ENCODE results near the gene SEC31A.
"Not testable (repeated sequence)": the region's sequence is repeated elsewhere in the genome, so short reads cannot be mapped to it uniquely, and the experiment has no call there.

The SEC31A gene

DNA sequence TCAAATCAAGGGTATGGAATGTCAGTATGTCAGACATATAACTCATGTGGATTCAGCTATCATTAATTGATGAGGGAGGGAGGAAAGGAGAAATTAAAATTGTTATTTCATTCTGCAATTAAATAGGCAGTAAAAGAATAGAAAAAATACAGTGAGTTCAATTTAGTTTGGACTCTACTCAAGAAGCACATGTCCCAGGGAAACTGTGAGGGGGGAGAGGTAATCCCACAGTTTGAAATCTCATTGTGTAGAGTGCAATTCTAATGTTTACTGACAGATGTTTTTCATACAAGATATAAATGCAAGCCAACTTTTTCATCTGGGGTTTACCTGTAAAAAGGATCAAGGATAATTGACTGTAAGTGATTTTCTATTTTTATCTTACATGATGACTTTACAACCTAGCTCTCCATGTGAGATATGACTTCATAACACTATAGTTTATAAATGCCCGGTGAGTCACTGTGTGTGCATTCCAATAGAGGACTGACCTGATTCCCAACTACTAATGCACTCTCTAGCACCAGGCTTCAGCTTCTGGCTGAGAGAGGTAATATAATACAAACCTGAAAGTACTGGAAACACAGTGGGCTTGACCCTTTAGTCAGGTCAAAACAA, 57.1 kb downstream of the SEC31A start:
- DNase-seq (ENCODE audit: low read depth): no peak

DNA sequence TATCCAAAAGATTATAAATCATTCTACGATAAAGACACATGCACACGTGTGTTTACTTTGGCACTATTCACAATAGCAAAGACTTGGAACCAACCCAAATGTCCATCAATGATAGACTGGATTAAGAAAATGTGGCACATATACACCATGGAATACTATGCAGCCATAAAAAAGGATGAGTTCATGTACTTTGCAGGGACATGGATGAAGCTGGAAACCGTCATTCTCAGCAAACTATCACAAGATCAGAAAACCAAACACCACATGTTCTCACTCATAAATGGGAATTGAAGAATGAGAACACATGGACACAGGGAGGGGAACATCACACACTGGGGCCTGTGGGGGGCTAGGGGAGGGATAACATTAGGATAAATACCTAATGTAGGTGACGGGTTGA, 57.9 kb downstream of the SEC31A start:
- not testable (repeated sequence) for DNase-seq (ENCODE audit: low read depth)

DNA sequence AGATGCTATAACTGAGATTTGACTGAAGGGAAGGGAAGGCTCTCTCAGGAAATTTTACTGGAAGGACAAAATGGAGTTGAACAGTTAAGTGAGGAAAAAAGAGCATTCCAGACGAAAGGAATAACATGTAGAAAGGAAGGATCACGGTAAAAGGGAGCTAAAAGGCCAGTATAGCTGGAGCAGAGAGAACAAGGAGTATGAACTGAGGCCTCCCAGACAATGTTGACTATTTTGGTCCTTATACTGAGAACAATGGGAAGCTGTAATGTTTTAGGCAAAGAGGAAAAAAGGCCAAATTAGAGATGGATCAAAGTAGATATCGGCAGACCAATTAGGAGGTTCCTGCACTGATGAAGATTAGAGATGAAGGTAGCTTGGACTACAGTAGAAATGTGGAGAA, 65.5 kb downstream of the SEC31A start:
- no peak for DNase-seq (ENCODE audit: low read depth)

DNA sequence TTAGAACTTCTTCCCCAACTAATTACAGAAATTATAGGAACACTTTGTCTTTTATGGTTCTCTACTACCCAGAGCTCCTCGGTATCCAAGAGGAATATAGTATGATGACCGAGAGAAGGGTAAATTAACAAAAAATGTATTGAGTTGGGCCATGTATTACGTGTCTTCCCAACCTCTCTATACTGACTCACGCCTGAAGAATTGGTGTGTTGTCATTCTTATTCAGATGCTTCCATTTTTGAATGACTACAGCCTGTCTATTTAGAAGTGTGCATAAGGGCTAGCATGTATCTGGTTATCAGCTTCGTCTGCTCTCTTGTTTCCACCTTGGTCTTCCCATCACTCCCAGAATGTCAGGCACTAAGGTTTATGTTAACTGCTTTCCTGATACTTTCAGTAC, 67.9 kb downstream of the SEC31A start:
- no peak for DNase-seq (ENCODE audit: low read depth)

DNA sequence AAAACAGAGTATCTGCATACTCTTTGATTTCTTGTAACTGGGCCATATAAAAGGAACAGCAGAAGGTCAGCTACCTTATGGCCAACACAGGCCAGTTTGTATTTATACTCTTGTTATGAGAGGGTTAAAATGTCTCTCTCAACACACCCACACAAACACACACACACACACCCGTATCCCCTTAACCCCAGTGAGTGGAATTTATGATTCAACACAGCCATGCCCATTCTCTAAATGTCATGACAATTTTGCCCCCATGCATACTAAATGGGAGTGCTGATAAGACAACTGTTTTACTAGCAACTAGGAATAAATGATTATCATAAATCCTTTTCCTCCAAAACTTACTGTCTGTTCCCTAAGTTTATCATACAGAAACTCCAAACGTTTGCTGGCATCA, 70.3 kb downstream of the SEC31A start:
- DNase-seq (ENCODE audit: low read depth): no peak

DNA sequence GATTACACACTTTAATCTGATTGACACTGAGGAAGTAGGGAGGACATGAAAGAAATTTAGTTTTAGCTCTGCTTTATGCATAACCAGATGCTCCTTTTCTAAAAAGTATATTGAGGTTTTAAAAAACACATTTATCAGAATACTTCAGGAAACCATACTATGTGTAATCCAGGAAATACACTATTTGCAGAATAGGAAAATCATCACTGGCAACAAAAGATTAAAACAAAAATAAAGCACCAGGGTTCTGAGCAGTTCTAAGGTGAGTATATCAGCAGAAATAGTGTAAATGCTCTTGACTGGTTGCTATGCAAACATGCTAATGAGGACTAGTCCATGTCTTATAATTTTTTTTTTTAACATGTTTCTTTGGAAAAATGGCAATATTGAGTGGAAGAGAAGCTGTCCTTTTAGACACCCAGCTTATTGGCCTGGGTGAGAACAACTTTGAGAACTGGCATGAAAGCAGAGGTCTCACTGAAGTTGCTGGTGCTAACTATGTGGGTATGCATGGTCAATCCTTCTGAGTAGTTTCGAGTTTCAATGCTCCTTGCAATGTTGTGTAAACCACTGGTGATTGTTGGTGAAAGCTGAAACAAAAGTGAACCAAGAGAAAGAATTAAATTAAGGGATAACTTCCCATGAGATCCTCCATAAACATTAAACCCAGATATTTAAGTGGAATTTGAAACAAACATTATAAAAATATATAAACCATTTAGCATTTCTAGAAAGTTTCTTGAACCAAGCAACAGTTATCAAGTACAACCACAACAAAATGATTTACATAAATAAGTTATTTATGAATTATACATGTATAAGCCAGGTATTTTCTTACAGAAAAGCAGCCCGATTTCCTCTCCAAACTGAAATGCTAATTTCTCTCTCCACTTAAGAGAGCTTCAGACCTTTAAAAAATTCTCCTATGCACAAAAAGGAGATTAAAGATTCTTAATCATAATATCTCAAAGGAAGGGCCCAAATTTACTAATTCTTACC, 72.0 kb downstream of the SEC31A start:
- DNase-seq (ENCODE audit: low read depth): no peak

DNA sequence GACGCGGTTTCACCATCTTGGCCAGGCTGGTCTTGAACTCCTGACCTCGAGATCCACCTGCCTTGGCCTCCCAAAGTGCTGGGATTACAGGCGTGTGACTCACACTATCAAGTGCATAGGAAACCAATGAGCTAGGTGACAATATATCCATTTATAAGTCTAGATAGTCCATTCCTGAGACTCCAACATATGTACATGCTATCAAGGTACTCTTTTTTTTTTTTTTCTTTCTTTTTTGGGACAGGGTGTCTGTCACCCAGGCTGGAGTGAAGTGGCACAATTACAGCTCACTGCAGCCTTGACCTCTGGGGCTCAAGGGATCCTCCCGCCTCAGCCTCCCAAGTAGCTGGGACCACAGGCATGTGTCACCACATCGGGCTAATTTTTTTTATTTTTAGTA, 74.1 kb downstream of the SEC31A start:
- DNase-seq (ENCODE audit: low read depth): not testable (repeated sequence)

DNA sequence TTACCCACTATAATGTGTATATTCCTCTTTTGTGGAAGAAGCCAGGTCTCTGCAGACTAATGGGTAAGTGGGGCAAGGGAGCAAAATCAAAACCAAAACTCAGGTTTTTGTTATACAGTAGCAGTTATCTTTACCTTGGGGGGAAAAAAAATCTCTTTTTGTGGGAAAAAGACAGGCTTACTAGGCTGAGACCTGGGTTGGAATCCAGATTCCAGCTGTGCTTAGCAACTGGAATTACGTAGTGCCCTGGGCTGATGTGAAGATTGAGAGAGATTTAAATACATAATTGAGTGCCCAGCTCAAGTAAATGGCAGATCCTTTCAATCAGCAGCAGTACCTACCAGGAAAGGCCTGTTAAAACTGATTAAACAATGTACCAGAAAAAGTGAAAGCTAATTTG, 76.9 kb downstream of the SEC31A start:
- no peak for DNase-seq (ENCODE audit: low read depth)

DNA sequence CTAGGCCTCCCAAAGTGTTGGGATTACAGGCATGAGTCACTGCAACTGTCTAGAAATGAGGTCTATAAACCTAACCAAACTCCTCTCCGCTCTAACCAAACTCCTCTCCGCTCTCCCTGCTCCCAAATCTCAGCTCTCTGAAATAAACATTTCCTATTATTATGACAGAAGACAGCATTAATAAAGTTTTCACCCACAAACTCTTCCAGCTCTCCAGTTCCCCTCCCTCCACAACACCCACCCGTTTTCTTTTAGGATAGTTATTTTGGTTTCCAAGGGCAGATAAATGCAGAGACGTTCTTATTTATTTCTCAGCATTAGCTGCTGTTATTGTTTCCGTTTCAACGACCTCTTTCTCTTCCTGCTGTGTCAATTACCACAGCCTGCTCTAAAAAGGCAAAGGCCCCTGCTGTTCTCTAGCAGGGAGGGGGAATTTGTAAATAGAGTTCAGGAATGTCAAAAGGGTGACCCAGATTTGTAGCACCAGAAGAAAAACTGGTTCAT, 79.1 kb downstream of the SEC31A start:
- no peak for DNase-seq (ENCODE audit: low read depth)

DNA sequence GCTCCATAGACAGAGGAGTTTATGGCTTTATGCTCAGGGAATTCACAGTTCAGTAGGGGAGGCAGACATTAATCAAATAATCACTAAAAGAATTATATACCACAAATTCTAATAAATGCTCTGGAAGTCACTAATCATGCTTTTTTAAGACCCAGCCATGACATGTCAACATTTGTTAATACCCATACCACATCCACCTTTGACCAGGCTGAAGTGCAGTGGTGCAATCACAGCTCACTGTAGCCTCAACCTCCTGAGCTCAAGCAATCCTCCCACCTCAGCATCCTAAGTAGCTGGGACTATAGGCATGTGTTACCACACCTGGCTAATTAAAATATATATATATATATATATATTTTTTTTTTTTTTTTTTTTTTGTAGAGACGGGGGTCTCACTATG, 79.6 kb downstream of the SEC31A start:
- DNase-seq (ENCODE audit: low read depth): no peak

DNA sequence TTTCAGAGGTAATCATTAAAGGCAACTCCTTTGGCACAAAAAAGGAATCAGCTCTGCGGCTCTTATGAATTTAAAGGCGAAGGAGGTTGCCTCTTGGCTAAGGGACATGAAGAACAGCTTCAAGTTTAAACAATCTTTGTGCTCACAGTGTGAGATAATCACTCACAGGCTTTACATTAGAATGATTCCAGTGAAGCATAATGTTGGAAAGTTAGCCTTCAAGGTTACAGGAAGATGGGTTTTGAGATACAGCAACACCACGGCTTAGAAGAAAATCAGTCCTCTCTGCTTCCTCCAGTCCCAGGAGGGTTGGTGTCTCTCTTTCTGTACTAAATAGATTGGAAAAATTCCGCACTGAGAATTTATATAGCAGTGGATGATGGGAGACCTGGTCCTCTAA, 80.8 kb downstream of the SEC31A start:
- no peak for DNase-seq (ENCODE audit: low read depth)

DNA sequence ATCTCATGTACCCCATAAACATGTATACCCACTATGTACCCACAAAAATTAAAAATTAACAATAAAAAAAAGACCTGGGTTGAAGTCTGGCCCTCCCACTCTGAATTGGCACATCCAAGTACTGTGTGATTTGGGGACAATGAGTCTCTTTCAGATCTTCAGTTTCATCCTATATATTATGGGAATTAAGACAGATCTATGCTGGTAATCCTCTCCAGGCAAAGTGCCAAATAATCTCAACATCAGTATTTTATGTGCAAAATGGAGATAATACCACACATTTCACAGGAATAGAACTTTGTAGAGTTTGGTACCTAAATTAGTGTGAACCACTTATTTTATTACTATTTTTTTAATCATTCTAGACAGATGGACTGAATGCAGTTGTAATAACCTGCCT, 81.3 kb downstream of the SEC31A start:
- no peak for DNase-seq (ENCODE audit: low read depth)

DNA sequence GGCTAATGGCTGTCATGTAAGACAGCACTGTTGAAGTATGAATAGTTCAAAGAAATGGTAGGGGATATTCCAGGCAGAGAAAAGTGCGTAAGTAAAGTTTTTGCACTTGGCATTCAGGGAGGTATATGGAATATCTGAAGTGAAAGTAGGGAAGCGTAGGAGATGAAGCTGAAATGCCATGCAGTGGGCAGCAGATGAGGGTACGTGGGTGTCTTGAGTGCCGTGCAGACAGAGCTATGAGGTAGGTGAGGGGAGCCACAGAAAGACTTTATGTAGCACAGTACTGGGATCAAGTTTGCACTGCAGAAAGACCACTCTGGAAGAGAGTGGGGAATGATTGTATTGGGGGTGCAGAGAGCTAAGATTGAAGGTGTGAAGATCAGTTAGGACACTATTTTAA, 87.2 kb downstream of the SEC31A start:
- no peak for DNase-seq (ENCODE audit: low read depth)

DNA sequence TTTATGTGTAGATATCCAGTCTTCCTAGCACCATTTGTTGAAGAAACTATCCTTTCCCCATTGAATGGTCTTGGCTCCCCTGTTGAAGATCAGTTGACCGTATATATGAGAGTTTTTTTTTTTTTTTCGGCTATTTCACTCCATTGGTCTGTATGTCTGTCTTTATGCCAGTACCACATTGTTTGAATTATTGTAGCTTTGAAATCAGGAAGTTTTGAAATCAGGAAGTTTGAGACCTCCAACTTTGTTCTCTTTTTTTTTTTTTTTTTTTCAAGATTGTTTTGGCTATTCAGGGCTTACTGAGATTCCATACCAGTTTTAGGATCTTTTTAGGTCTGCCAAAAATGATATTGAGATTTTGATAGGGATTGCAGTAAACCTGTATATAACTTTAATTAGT, 88.0 kb downstream of the SEC31A start:
- DNase-seq (ENCODE audit: low read depth): no peak

DNA sequence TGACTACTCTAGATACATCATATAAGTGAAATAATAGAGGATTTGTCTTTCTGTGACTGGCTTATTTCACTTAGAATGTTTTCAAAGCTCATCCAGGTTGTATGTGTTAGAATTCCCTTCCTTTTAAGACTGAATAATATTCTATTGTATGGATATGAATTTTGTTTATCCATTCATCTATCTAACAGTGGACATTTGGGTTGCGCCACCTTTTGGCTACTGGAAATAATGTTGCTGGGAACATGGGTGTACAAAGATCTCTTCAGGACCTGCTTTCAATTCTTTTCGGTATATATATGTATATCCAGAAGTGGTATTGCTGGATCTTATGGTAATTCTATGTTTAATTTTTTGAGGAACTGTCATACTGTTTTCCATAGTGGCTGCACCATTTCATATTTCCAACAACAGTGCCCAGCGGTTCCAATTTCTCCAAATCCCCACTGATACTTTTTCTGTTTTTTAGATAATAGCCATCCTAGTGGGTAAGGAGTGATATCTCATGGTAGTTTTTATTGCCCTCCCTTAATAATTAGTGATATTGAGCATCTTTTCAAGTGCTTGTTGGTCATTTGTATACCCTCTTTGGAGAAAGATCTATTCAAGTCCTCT, 88.9 kb downstream of the SEC31A start:
- DNase-seq (ENCODE audit: low read depth): no peak

DNA sequence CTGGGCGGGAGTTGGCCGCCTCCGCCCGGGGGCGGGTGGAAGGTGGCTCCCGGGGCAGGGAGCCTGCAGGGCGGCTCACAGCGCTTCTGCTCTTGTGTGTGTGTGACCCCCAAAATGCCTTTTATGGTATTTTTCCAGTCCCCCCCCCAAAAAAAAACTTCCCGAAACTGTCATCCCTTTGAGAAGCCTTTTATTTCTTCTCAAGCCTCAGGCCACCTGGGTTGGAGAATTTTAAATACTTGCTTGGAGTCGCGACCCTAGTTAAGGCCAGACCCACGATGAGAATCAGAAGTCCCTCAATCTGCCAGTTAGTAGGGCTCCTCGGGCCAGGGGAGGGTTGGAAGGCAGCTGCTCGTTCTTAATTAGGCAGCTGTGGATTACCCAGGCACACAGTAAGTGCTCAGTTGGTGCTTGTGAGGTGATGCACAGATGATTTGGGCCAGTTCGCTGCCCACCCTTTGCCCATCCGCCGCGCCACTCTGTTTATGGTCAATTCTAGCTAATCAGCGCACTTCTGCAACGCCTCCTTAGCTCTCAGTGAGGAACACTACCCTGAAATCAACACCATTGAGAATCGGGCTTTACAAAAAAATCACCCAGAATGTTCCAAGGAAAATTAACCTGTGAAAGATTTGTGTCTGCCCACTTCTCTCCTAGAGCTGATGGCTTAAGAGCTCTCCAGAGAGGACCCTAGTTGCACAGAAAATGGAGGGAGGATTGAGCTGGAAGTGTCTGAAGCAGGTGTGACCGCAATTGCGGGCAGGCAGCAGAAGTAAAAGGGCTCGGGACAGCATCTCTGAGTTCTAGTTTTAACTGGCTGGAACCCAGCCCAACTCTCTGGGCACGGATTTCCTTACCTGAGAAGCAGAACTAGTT, 91.7 kb downstream of the SEC31A start:
- DNase-seq (ENCODE audit: low read depth): no peak

DNA sequence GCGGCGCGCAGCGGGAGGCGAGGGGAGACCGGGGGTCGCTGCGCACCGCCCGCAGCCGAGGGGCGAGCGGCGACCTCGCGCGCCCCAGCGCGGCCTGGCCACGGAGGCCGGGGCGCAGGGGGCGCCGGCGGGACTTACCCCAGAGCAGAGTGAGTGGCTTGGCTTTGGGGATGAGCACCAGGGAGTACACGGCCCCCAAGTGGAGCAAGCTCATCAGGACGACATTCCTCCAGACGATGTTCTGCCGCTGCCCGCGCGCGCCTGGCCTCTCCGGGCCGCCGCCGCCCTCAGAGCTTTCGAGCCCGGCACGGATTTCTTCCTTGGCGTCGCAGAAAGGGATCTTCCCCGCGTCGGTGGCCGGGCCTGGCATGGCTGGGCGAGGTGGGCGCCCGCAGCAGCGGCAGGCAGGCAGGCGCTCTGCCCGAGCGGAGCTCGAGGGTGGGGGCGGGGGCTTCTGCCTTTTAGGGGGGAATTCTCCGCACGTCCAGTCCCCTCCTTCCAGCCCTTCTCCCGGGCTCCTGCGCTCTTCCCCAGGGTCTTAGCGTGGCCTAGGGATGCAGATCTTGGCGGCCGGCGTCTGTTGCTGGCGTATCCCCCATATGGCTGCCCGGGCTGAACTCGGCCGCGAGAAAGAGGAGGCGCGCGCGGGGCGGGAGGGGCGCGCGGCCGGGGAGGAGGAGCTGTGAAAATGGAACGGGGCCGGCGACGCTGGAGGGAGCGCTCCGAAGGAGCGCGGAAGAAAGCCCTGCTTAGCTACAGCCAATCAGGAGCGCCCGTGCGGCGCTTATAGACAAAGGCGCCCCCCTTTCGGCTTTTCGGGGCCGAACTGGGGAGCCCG, 92.6 kb downstream of the SEC31A start, which contains the start of gene SCD5:
TSS of gene SCD5 (minus strand) at position 629 of the 838 bp plus-strand sequence. CDS start at position 370, 259 bp downstream.
- DNase-seq (ENCODE audit: low read depth): peak; percentile 41

DNA sequence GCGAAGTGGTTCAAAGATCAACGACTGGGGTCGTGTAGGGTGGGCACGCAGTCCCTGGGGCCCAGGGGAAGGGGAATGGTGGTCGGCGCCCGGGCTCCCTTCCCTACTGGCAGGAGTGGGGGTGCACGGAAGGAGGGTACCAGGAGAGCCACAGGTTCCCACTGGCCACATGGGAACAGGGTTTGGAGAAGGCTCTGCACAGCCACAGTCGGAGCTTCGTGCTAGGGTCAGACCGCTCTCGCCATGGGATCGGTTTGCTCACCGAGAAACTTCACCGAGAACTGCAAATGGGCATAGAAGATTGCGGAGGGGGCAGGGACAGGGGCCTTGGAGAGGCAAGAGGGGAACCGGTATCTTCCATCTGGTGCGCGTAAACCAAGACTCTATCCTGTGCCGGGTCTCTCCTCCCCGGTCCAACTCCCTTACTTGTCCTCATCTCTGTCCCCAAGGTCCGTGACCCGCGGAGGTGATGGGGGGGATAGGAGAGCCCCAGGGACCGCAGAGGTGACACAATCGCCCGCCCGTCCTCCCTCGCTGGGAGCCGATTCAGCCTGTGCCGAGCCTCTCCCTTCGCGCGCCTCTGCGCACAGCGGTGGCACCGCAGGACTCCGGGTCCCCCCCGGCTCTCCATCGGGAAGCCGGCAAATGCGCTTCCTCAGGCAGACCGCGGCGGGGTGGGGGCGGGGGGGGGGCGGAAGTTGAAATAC, 93.4 kb downstream of the SEC31A start:
- no peak for DNase-seq (ENCODE audit: low read depth)

DNA sequence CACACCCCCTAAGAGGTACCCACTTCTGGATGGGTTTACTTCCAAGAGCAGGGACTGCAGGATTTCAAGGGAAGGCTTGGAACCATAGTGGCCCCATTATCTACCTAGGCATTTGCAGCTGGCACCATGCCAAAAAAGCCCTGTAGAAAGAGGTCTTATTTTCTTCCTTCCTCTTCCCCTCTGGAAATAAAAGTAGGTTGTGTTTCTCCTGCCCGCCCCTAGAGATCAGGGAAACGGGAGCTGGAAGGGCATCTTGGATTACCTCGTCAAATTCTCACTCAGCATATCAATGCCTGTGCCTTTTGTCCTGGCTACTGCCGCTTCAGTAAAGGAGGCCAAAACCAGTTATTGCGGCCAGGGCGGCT, 93.9 kb downstream of the SEC31A start:
- no peak for DNase-seq (ENCODE audit: low read depth)
